Hepatocyte (in vitro differentiated cells): Measurements from ENCODE around the gene LRRC63.

Experiments used
- CTCF ChIP-seq: fragments of 200-600 bp; sonication (generic); IDR thresholded peaks from 2 replicates; pipeline ENCODE4 v1.5.1; 2016; ENCODE audit warnings: antibody characterized with exemption, mild to moderate bottlenecking; ENCODE audit not compliant: poor library complexity
- EZH2 ChIP-seq: fragments of 200-600 bp; sonication (generic); IDR thresholded peaks from 2 replicates; pipeline ENCODE4 v1.6.1; 2016; ENCODE audit warnings: antibody characterized with exemption, mild to moderate bottlenecking, borderline replicate concordance
- EZH2phosphoT487 ChIP-seq: fragments of 200-600 bp; sonication (generic); IDR thresholded peaks from one replicate; pipeline ENCODE4 v1.6.1; 2018; ENCODE audit warnings: antibody characterized with exemption, mild to moderate bottlenecking, low read depth, moderate library complexity; ENCODE audit not compliant: unreplicated experiment, severe bottlenecking

- TF ChIP-seq CTCF (no peak), EZH2 (no peak), EZH2phosphoT487 (no peak)
These were observed 40.0 kb upstream of the LRRC63 start for GRCh38 chr13:46171739-46172138.
